Measurements from ENCODE around the gene ATXN1. TPM values are rescaled to one million over a fixed set of nuclear protein-coding genes. Genes with fewer than 3 reads are reported as not detected.

The ATXN1 gene
- polyA plus RNA-seq, 3 donors from 2014 or later: 6.9 to 14.7 (median 8.0) TPM

GRCh38 chr6:16374461-16375200 is 386.6 kb downstream of the ATXN1 start:
- DNase-seq: no peak
- H3K27me3 Mint-ChIP-seq (ENCODE audit: low read depth in 3 of 3): no peaks in the 10 kb centered on the region
- peaks cover 0 to 2% (median 0%) of the 10 kb centered on the region in 3 donors for H3K36me3 Mint-ChIP-seq
- H3K4me3 Mint-ChIP-seq: no peak overlapping the region
- no peak overlapping the region for H3K27ac Mint-ChIP-seq
- peaks cover 0 to 3% of the 10 kb centered on the region in 2 donors for H3K4me1 Mint-ChIP-seq
- H3K9me3 Mint-ChIP-seq: no peaks in the 10 kb centered on the region

- peaks cover 0 to 3% of the 10 kb centered on the region in 2 donors for H3K4me1 Mint-ChIP-seq
- no peaks in the 10 kb centered on the region for H3K36me3 Mint-ChIP-seq
- H3K4me3 Mint-ChIP-seq: no peak overlapping the region
- H3K27me3 Mint-ChIP-seq (ENCODE audit: low read depth in 3 of 3): no peaks in the 10 kb centered on the region
- H3K27ac Mint-ChIP-seq: no peak overlapping the region
- no peaks in the 10 kb centered on the region for H3K9me3 Mint-ChIP-seq
- no peak for DNase-seq
Measured at GRCh38 chr6:16374016-16374415, 387.2 kb downstream of the ATXN1 start.

GRCh38 chr6:16372029-16372776 is 389.1 kb downstream of the ATXN1 start:
- Mint-ChIP-seq H3K4me1 (no peaks in the 10 kb centered on the region), H3K27ac (no peak overlapping the region), H3K27me3 (ENCODE audit: low read depth in 3 of 3) (peaks cover 0 to 3% (median 0%) of the 10 kb centered on the region in 3 donors), H3K36me3 (no peaks in the 10 kb centered on the region), H3K9me3 (no peaks in the 10 kb centered on the region), H3K4me3 (no peak overlapping the region)
- DNase-seq: no peak

DNA sequence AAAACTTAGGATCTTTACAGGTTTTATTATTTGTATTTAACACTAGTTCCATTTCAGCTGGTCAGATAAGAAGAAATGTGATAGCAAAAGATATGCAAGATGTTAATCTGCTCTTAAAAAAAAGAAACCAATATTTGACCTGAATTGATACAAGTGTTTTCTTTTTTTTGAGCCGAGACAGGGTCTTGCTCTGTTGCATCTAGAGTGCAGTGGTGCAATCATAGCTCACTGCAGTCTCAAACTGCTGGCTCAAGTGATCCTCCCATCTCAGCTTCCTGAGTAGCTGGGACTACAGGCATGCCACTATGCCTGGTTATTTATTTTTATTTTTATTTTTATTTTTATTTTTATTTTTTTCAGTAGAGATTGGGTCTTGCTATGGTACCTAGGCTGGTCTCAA is 389.9 kb downstream of the ATXN1 start:
- no peaks in the 10 kb centered on the region for H3K36me3 Mint-ChIP-seq
- H3K4me3 Mint-ChIP-seq: no peak overlapping the region
- no peak for DNase-seq
- no peak overlapping the region for H3K27ac Mint-ChIP-seq
- H3K27me3 Mint-ChIP-seq (ENCODE audit: low read depth in 3 of 3): peaks cover 0 to 4% (median 0%) of the 10 kb centered on the region in 3 donors
- no peaks in the 10 kb centered on the region for H3K4me1 Mint-ChIP-seq
- no peaks in the 10 kb centered on the region for H3K9me3 Mint-ChIP-seq

DNA sequence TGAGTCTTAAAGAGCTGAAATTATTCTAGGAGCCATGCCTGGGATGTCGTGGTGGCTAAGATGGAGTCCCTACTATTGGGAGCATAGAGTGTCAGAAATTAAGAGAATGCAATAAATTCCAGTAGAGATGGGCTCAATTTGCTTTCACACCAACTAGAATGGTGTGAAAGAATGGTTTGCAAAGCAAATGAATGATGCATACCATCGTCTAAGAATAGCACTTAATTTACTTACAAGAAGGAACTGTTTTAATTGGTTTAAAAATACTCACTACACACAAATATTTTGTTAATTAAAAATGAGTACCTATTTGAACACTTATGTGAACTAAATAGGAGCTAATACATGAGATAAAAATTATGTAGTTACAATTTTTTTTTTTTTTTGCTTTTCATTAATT is 390.3 kb downstream of the ATXN1 start:
- Mint-ChIP-seq H3K27ac (no peak overlapping the region), H3K4me1 (no peaks in the 10 kb centered on the region), H3K9me3 (no peaks in the 10 kb centered on the region), H3K27me3 (ENCODE audit: low read depth in 3 of 3) (peaks cover 0 to 4% (median 0%) of the 10 kb centered on the region in 3 donors), H3K36me3 (no peaks in the 10 kb centered on the region), H3K4me3 (no peak overlapping the region)
- DNase-seq: no peak

- Mint-ChIP-seq H3K4me3 (no peak overlapping the region), H3K36me3 (no peaks in the 10 kb centered on the region), H3K27me3 (ENCODE audit: low read depth in 3 of 3) (peaks cover 0 to 4% (median 0%) of the 10 kb centered on the region in 3 donors), H3K27ac (peak overlapping the region in 1 of 6 donors; percentile 20), H3K9me3 (no peaks in the 10 kb centered on the region), H3K4me1 (no peaks in the 10 kb centered on the region)
- DNase-seq: no peak
Measured at GRCh38 chr6:16369989-16370388, 391.3 kb downstream of the ATXN1 start.

GRCh38 chr6:16369140-16369745 is 392.0 kb downstream of the ATXN1 start:
- no peak for DNase-seq
- H3K27me3 Mint-ChIP-seq (ENCODE audit: low read depth in 3 of 3): peaks cover 0 to 4% (median 0%) of the 10 kb centered on the region in 3 donors

GRCh38 chr6:16367571-16367970 is 393.7 kb downstream of the ATXN1 start:
- H3K36me3 Mint-ChIP-seq: no peaks in the 10 kb centered on the region
- H3K27me3 Mint-ChIP-seq (ENCODE audit: low read depth in 3 of 3): peaks cover 0 to 4% (median 0%) of the 10 kb centered on the region in 3 donors
- H3K4me1 Mint-ChIP-seq: no peaks in the 10 kb centered on the region
- peak overlapping the region in 1 of 6 donors; percentile 60 for H3K27ac Mint-ChIP-seq
- H3K9me3 Mint-ChIP-seq: no peaks in the 10 kb centered on the region
- no peak for DNase-seq
- no peak overlapping the region for H3K4me3 Mint-ChIP-seq

More at GRCh38 chr6:16369140-16369745, 392.0 kb downstream of the ATXN1 start:
- Mint-ChIP-seq H3K36me3 (no peaks in the 10 kb centered on the region), H3K4me3 (no peak overlapping the region), H3K27ac (no peak overlapping the region), H3K9me3 (no peaks in the 10 kb centered on the region), H3K4me1 (no peaks in the 10 kb centered on the region)

DNA sequence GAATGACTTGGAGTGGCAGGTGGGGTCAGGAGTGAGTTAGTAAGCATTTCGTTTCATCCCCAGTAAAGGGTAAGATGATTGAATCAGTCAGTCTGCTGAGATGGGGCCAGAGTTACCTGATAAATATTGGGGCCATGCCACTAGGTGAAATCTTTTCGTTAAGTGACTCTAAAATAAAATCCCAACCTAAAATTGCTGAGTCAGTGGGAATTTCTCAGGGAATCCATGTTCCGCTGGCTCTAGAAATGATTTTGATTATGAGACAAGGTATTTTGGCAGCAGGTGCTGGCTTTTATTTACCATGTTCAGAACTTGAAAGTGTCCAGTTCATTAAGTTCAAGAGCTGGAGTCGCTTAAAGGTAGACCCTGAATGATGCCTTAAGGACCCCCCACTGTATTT is 397.5 kb downstream of the ATXN1 start:
- peaks cover 0 to 4% (median 0%) of the 10 kb centered on the region in 3 donors for H3K27me3 Mint-ChIP-seq (ENCODE audit: low read depth in 3 of 3)
- DNase-seq: no peak
- no peak overlapping the region for H3K4me3 Mint-ChIP-seq
- no peak overlapping the region for H3K27ac Mint-ChIP-seq
- no peaks in the 10 kb centered on the region for H3K9me3 Mint-ChIP-seq
- H3K4me1 Mint-ChIP-seq: no peaks in the 10 kb centered on the region
- no peaks in the 10 kb centered on the region for H3K36me3 Mint-ChIP-seq

DNA sequence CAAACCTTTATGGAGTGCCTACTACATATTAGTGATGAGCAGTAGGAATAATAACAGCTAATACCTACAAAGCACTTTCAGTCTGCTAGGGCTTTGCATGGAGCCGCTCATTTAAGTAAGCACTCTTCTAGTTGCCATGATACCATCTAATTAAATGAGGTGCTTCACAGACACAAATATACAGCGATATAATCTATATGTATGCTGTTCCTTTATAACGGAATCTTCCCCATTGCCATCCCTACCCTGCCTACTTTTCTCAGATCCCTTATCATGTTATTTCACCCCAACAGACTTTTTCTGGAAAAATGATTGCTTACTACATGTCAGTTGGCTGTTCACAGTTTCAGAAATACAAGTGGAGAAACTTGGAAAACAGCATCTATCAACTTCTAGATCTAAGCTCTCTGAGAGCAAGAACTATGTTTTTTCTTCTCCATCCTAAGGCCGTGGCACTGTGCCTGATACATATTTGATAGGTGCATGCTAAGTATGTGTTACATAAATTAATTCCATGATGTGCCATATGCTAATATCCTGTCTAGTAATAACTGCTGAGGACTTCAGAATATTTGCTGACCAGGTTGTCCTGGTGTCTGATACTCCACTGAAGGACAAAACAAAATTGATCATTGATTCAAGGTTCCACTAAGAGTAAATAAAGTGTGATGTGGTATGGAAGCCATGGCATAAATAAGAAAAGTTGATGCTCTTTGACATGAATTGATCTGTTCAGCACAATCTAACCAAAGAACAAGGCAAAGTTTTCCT is 398.3 kb downstream of the ATXN1 start:
- Mint-ChIP-seq H3K27me3 (ENCODE audit: low read depth in 3 of 3) (peaks cover 0 to 4% (median 0%) of the 10 kb centered on the region in 3 donors), H3K36me3 (peaks cover 0 to under 1% (median 0%) of the 10 kb centered on the region in 3 donors), H3K9me3 (no peaks in the 10 kb centered on the region), H3K4me1 (no peaks in the 10 kb centered on the region), H3K27ac (no peak overlapping the region), H3K4me3 (no peak overlapping the region)
- DNase-seq: no peak

- Mint-ChIP-seq H3K36me3 (peaks cover 0 to 3% (median 0%) of the 10 kb centered on the region in 3 donors), H3K27me3 (ENCODE audit: low read depth in 3 of 3) (peaks cover 0 to 1% (median 0%) of the 10 kb centered on the region in 3 donors), H3K4me3 (no peak overlapping the region), H3K27ac (no peak overlapping the region), H3K9me3 (no peaks in the 10 kb centered on the region), H3K4me1 (no peaks in the 10 kb centered on the region)
- no peak for DNase-seq
Measured at GRCh38 chr6:16362296-16362695, 399.0 kb downstream of the ATXN1 start.

GRCh38 chr6:16361861-16362260 is 399.4 kb downstream of the ATXN1 start:
- H3K27ac Mint-ChIP-seq: no peak overlapping the region

GRCh38 chr6:16361121-16361520 is 400.1 kb downstream of the ATXN1 start:
- H3K27me3 Mint-ChIP-seq (ENCODE audit: low read depth in 3 of 3): no peaks in the 10 kb centered on the region
- no peak overlapping the region for H3K27ac Mint-ChIP-seq
- H3K9me3 Mint-ChIP-seq: no peaks in the 10 kb centered on the region

More at GRCh38 chr6:16361861-16362260, 399.4 kb downstream of the ATXN1 start:
- H3K27me3 Mint-ChIP-seq (ENCODE audit: low read depth in 3 of 3): no peaks in the 10 kb centered on the region
- no peak overlapping the region for H3K4me3 Mint-ChIP-seq
- H3K36me3 Mint-ChIP-seq: peaks cover 0 to 3% (median 0%) of the 10 kb centered on the region in 3 donors
- DNase-seq: no peak
- no peaks in the 10 kb centered on the region for H3K9me3 Mint-ChIP-seq
- H3K4me1 Mint-ChIP-seq: no peaks in the 10 kb centered on the region

More at GRCh38 chr6:16361121-16361520, 400.1 kb downstream of the ATXN1 start:
- DNase-seq: no peak
- no peaks in the 10 kb centered on the region for H3K4me1 Mint-ChIP-seq
- H3K36me3 Mint-ChIP-seq: peaks cover 0 to 3% (median 0%) of the 10 kb centered on the region in 3 donors
- no peak overlapping the region for H3K4me3 Mint-ChIP-seq
